ENCODE measurements around the gene IPCEF1.

IPCEF1 gene

DNA sequence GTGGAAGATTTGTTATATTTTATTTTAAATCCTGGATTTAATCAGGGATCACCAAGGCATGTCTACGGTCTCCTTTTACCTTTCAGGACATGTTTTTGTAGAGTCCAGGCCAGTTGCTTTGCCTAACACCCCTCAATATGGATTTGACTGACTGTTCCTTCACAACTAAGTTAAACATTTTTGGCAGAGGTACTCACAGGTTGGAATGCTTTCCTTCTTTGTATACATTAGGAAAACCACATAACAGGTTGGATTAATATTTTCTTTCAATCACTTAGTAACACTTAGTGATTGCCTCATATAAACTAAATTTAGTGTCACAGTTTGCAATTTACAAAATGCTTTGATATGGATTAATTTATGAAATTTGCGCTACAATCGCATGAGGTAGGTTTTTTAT lies 64.5 kb downstream of the IPCEF1 start:
- peak; percentile 27 for DNase-seq

DNA sequence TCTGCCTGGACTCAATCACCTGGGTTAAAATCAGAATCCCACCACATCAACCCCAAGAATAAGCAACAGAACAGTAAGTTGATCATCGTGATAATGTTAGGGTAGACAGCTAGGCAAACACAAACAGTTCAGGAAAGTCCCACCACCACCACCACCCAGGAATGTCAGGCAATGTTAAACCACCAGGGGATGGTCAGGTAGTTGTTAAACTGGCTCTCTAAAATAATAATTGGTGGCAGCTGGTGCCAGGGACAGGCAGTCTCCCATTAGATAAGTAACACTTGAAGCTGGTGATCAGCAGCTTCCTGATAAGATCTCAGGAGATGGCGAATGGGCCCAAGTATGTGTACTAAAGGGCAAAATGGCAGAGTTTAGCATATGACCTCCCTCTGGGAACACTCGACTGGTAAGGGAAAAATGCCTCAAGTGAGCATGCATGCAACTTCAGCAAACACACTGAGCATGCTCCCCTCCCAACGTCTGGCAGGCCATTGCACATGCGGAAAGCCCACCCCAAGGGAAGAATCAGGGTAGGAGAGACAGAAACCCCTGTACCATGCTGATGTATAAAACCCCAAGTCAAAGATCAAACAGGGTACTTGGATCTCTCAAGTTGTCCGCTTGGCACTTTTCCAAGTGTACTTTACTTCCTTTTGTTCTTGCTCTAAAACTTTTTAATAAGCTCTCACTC lies 66.6 kb downstream of the IPCEF1 start:
- no peak for DNase-seq

DNA sequence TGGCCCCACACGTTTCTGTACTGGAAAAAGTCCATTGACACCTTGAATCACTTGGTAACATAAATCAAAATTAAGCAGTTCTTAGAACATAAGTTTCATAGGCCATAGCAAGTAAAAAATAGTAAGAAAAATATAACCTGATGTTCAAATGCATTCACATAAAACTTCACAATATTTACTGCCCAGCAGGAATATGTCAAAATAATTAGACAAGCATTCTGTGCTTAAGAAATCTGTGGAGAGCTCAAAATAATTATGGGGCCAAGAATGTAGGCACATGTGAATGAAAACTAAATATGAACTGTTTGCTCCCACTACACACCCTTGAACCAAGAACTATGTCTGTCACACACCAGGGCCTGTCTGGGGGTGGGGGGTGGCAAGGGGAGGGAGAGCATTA lies 70.8 kb downstream of the IPCEF1 start:
- no peak for DNase-seq

DNA sequence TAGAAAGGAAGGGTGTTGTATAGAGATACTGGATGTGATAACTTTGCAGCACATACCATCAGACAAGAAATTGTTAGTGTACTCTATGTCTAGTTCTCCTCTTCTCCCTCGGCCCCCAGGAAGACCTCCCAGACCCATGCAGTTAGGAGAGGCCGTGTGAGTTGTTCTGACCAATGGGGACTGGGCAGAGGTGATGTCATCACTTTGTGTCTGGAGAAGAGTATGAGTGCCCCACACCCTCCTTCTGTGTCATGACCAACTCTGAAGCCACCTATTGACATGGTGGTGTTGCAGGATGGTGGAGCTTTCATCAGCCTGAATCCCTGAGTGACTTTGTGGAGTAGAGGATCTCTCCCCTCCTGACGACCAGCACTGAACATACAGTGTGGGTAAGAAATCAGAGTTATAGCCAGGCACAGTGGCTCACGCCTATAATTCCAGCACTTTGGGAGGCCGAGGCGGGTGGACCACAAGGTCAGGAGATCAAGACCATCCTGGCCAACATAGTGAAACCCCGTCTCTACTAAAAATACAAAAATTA lies 72.2 kb downstream of the IPCEF1 start:
- DNase-seq, result no peak

DNA sequence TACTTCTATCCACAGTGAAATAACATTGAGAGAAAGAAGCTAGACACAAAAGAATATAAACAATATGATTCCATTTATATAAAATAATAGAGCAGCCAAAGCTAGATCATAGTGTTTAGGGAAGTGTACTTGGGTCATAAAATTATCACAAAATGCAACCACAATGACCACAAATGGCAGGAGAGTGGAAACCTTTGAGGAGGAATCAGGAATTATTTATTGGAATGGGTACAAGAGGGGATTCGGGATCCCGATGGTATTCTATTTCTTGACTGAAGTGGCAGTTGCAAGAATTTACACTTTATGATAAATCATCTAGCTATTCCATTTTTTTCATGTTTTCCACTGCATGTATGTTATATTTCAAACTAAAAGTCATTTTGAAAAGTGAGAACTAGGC lies 76.1 kb downstream of the IPCEF1 start:
- no peak for DNase-seq

DNA sequence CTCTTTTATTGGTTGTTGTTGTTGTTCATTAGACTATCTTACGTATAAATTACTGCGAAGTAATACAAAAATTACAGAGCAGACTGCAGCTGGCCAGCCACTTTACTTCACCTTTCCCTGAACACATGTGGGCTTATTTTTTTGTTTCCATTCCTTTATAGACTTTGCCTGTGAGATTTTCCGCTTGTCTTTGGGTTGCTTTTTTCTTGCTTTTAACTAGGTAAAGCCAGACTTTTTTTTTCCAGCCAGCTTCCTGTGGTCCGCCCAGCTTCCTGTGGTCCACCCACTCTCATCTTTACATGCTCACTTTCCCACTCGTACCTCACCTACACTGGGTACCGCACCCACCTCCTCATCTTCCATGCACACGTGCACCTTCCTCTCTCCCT lies 79.0 kb downstream of the IPCEF1 start:
- DNase-seq, result no peak

DNA sequence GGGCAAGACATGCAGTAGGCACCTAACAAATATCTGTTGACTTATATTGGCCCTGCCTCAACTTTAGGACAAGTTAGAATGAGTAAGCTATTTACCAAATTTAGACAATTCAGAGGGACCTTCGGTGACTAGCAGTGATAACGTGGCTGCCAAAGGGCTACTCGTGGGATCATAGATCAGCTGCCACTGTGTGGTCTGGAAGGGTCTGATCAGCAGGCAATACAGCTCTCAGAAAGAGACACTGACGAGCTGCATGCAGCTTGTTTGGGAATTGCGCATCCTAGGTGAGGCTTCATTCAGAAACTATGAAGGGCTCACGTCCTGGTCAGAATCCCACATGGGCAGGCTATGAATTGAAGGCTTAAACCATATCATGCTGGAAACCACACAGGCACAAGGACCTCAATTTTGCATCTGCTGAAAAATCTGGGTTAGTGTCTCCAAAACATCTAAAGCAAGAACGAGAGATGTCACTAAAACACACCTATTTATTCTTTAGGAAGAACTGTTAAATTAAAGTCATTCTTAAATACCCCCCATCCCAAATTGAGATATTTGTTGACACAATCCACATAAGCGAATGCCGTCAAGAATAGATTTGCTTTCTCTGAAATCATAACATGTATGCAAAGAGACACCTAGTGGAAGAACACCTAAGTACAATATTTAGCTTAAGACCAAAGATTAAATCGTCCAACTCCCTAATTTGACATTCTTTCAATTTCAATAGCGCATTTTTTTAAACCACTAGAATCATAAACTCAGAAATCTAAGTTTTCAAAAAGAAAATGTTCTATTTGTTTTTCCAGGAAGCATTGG lies 79.6 kb downstream of the IPCEF1 start:
- peak; percentile 33 for DNase-seq

DNA sequence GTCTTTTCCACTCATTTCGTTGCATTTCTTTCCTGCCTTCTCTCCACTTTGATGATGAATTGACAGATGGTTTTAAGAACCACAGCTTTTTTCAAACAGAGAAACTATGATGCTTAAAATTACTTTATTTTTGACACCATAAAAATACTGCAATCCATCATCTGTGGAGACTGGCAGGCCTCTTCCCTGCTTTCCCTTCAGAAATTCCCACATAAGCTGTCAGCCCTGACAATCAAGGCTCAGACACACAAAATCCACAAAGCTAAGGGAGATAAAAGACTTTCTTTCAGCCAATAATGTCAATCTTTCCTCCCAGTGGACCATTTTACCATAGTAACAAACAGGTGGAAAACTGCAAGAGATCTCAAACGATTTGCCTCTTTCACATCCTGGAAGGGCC lies 82.4 kb downstream of the IPCEF1 start:
- no peak for DNase-seq

DNA sequence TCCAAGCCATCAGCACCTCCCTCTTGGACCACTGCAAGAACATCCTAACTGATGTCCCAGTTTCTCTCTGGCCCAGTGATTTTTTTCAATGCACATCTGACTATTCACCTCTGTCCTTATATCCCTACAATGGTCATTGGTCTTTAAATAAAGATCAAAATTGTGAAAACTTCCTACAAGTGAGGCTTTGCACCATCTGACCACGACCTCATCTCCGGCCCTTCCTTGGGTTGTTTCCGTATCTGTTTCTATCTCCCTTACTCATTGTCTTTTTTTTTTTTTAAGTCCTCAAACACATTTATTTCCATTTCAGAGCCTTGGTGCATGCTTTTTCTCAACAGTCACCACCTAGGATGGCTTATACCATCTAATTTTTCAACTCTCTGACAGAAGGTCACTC lies 88.1 kb downstream of the IPCEF1 start:
- DNase-seq, result no peak

DNA sequence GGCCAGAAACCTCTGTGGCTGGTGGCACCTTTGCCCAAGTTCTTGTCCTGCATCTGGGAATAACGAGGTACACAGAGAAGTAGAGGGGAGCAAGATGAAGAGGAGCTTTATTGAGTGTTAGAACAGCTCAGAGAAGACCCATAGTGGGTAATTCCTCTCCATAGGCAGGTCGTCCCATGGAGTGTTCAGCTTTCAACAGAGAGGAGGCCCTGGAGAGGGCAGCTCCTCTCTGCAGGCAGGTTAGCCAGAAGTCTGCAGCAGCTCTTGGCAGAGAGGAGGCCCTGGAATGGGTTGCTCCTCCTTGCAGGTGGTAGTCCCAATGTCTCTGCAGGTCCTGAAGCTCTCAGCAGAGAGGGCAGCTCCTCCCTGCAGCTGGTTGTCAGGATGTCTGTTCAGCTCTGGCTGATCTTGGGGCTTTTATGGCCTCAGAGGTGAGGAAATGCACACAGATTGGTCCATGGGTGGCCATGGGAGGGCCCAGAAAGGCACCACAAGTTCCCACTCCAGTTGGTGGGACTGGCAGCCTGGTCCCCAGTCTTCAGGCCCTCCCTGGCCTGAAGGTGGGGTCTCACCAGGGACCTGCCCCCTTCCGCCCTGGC lies 89.0 kb downstream of the IPCEF1 start:
- DNase-seq, result no peak

DNA sequence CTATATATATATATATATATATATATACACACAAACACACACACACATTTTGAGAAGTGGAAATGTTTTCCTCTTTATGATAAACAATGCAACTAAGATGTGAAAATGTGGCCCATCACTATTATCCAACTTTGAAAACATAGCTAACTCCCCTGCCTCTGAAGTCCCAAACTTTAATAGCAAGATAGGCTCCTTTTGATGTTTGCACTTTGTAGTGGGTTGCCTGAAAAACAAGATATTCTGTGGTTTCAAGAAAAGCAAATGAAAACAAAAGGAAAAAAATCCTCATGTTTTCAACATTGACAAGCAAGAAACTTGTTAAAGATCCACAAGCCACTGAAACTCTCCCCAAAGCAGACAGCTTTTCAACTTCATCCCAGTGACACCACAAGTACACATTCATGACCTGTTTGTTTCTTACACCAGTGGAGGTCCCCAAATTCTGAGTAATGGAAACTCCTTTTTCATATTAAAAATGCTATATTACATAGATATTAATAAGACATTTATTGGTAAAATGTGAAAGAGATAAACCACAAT lies 90.0 kb downstream of the IPCEF1 start:
- DNase-seq, result no peak

DNA sequence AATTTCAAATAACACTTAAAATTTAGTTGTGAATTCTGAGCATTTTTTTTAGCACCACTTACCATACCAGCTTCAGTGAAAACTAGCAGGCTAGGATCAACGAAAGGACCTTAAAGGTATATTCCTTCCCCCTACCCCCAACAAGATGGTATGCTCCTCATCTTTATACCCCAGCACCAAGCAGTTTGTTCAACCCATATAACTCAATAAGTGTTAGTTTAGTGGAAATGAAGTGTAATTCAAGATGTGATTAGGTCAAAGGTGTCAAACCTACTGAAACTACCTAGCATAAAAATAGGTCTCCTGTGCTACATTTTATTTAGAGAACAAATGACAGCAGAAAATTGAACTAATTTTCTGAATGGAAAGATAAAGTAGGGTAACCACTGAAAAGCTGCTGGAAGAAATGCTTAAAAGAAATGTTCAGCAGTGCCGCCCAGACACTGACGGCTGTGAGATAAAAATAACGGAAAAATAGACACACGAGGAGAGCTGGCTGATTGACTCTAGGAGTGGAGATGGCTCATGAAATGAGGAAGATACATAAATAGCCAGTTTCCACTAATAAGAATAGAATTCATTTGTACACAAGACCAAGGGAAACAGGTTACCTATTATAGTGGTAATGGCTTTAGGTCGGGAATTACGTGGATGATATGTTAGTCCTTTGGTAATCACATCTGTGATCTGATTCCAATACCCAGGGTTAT lies 94.8 kb downstream of the IPCEF1 start:
- DNase-seq, result no peak

DNA sequence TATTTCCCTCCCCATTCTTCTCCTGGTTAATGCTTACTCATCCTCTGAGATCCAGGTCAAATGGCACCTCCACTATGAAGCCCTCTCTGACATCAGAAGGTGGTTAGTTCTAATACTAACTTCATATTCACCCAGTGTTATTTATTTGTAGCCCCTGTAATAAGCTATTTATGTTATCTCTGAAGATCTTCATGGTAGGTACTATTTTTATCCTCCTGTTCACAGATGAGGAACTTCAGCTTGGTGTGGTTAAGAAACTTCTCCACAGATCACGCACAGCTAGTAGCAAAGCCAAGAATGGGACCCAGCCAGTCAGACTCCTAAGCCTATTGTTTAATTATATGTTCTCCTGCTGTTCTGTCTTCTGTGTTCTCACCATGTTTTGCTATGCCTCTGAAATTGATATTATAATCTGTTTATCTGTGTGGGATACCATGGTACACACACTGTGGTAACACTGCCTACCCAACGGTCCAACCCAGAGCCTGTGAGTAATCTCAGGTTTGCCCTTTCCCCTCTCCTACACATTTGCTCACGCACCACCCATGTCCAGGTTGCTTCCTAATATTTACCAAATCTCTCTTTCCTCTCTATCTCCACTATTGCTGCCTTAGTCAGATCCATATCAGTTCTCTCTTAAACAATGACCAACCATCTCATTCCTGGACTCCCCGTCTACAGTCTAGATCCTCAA lies 98.4 kb downstream of the IPCEF1 start:
- no peak for DNase-seq

DNA sequence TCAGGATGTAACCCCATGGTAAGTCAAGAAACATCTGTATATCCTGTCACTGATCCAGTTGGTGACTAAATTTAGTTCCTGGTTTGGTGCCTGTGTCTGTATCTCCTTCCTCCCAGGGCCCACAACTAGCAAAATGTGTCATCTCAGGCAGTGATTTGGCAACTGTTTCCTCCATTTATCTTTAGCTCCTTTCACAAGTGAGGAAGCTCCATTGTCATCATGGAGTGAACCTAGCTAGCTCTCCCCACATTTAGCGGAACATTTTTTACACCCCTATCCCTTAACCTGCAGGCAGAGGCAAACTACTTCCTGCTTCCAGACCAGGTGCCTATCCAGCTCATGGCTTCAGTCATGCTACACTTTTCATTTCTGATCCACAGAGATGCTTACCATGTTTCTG lies 99.5 kb downstream of the IPCEF1 start:
- no peak for DNase-seq

DNA sequence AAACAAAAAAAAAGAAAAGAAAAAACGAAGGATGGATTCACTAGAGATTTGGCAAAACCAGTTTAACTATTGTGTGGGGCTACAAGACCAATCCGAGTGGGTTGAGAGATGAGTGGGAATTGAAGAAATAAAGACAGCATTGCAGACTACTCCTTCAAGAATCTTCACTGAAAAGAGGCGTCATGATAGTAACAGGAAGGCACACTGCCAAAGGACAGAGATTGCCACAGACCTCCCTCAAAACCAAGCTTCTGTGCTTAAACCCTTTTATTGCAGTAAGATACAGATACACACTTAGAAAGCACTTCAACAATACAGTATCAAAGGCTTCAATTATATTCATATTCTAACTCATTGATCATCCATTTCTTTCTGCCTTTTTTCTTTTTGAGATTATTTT lies 103.9 kb downstream of the IPCEF1 start:
- no peak for DNase-seq

DNA sequence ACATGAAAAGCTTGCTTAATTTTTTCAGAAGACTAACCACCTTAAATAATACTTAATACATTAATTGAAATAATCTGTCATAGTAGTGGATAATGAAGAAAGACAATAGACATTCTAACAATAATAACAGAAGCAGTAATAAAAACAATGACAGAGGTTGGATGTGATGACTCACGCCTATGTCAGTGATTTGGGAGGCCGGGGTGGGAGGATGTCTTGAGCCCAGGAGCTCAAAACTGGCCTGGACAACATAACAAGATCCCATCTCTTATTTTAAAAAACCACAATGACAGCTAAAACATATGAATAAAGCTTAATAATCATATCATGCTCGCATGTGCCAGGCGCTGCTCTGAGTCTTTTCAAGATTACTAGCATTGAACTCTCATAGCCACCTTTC lies 105.5 kb downstream of the IPCEF1 start:
- peak; percentile 53 for DNase-seq

DNA sequence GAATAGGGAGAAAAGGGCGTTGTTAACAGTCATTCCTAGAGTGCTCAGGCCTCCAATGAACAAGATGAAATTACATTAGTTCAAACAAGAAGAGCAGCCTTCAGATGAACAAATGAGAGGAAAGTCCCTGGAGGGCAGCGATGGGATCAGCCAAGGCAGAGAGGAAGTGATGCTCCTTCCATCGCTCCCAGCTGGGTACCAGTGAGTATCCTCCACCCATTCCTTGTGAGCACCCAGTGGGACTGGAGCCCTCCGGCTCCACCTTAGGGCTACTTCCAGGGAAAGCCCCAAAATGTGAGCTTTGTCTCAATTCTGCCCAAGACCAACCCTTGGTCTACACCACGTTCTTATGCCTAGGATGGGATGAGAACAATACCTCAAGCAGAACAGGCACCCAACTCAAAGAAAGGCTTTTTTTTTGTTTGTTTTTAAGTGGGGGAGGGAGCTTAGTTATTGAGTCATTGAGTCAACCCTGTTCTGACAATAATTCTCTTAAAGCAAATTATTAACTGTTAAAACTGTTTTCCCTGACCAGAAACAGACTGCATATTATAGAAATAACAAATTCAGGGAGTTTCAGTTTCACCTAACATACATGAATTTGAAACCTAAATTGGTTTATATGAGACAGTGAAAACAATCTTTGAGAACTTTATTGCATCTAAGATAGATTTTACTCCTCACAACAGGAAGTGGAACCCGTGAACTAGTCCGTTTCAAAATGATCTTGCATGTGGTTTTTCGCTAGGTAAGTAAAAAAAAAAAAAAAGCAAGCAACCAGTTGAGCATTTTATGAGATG lies 106.9 kb downstream of the IPCEF1 start:
- no peak for DNase-seq

DNA sequence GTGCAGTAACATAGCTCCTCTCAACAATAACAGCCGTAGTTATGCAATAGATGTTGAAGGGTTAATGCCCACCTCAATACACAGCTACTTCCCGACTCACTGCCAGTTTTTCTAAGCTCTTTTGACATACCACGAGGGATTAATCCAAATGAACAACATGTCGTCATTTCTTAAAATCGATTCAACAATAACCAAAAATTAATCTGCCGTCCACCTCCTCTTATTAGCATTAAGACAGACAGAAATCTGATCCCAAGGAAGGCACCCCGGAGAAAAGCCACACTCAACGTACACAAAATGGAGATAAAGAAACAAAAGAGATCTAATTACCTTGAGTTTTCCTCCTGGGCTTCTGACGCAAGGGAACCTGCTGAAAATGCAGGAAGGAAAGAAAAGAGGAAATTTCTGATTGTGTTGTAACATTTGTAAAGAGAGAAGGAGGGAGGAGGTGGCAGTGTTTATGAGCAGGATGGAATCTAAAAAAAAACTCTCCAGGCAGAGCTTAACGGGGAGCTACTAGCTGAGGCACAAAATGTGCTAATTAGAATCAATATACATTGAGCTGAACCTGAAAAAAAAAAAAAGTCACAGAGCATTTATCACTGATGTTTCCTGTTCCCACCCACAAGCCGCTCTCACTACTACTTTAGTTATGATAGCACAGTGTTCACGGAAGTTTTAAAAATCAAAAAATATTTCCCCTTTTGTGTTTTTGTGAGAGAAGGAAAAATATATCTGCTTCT lies 109.3 kb downstream of the IPCEF1 start:
- DNase-seq, result no peak

DNA sequence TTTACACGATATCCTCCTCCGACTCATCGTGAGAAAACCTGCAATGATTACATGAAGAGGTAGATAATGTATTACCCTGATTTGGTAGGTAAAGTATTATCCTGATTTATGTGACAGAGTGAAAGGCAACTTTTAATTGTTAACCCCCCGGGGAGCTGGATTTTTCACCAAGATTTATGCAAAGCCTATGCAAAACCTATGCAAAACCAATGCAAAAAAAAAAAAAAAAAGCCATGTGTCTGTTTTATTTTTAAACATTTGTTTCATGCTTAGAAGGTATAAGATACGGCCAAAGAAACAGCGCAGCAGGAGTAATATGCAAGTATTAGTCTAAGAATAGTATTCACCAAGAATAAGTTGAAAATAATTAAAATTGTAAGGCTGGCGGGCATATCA lies 109.9 kb downstream of the IPCEF1 start:
- no peak for DNase-seq

DNA sequence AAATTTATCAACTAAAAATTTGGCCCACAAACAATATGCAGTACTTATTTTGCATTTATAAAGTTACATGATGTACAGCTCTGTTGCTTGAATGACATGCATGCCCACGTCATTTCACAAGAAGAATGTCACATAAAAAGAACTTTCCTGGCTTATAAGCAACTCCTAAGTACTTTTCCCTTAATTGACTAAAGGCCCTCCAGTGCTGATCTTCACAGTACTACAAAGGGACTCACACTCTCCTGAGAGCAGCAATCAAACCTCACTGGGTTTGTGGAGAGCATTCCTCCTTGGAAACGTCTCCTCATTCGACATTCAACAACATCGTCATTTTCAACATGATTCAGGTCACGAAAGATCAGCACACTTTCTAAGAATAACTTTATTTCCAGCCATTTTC lies 111.1 kb downstream of the IPCEF1 start:
- no peak for DNase-seq
